ENCODE results near the gene MPV17. TPM values are rescaled to one million over a fixed set of nuclear protein-coding genes. Genes with fewer than 3 reads are reported as not detected.

Gene MPV17
- total and polyA plus RNA-seq, 9 of the 15 experiments (the other 6 are each of a cell fraction or from before 2014, with no cell fraction given): 54.7 to 140 (median 70.2) TPM

- peaks cover 28% of the 10 kb centered on the region; the same call in 2 of the 3 replicates for H3K36me3 ChIP-seq (ENCODE audit: control insufficient read depth, insufficient read depth, low read length)
- WGBS (ENCODE audit: insufficient coverage, low coverage, missing lambda C conversion rate): 2% methylated on average over 10 of the region's 10 CpGs
- peak overlapping the region; percentile 96 for H3K4me2 ChIP-seq (ENCODE audit: insufficient read depth, low read length)
- ATAC-seq (peak; percentile 36), DNase-seq (ENCODE audit: extremely low read depth in 1 of 4, low spot score in 3 of 4) (peak in 3 of 4 experiments; percentile 38 to 44 (median 40)), FAIRE-seq (no peak)
- intact Hi-C loops (cut with micrococcal nuclease): no loop called here
- peak overlapping the region; percentile 84 for H2AFZ ChIP-seq (ENCODE audit: low read depth, low read length)
- ChIA-PET POLR2A (interaction anchor here (0.6 to 4.1 kb wide), 15 partner anchors 11 to 361 kb away, joined by 3 to 22 read pairs (median 4); partner anchors contain the start of gene GTF3C2), CTCF (ENCODE audit: low intra/inter-chr PET ratio) (interaction anchor here (0.6 kb wide), 1 partner anchor 46 kb away, joined by 3 read pairs; no protein-coding TSS in a partner anchor)
- H3K9ac ChIP-seq (ENCODE audit: insufficient read depth in 1 of 2, low read depth in 2 of 2, low read length in 2 of 2): peak overlapping the region; percentile 97 to 99
- in situ Hi-C loops (cut with MboI): no loop called here
- H3K27ac ChIP-seq (ENCODE audit: extremely low read depth, low read depth, low read length): peak overlapping the region; percentile 98
- TSS peak; percentile 85 for BruUV-seq (replicated peaks)
- H3K4me3 ChIP-seq: peak overlapping the region; percentile 71
- H3K4me1 ChIP-seq (replicated peaks in 1 of 2; ENCODE audit: control insufficient read depth in 2 of 2, insufficient read depth in 2 of 2, low read length in 2 of 2): peaks cover 8 to 21% of the 10 kb centered on the region in 2 experiments; a peak in 4 of 5 replicates
- H3K79me2 ChIP-seq (ENCODE audit: control insufficient read depth, insufficient read depth, low read length): peaks cover 32% of the 10 kb centered on the region
- no peaks in the 10 kb centered on the region for H3K9me3 ChIP-seq (replicated peaks; ENCODE audit: control insufficient read depth, insufficient read depth, low read depth, low read length)
- H3K9me1 ChIP-seq (ENCODE audit: control insufficient read depth, insufficient read depth, low read length): no peaks in the 10 kb centered on the region
- H3K27me3 ChIP-seq (ENCODE audit: control insufficient read depth in 2 of 2, insufficient read depth in 2 of 2, low read length in 2 of 2): no peaks in the 10 kb centered on the region
- no peaks in the 10 kb centered on the region for H4K20me1 ChIP-seq (replicated peaks; ENCODE audit: control insufficient read depth, insufficient read depth, low read length)
- no peak for TF ChIP-seq CHCHD3 (CRISPR knock-in tag; IDR thresholded peaks at IDR 0.05)
- no peak for TF ChIP-seq ZNF232 (CRISPR knock-in tag; IDR thresholded peaks at IDR 0.05)
- no peak for TF ChIP-seq SMAD3 (CRISPR knock-in tag; conservative IDR thresholded peaks at IDR 0.05)
- TF ChIP-seq KLF10 (CRISPR knock-in tag; IDR thresholded peaks at IDR 0.05): no peak
- no peak for TF ChIP-seq ZBTB7A (IDR thresholded peaks at IDR 0.05; ENCODE audit: borderline replicate concordance, control insufficient read depth, low read depth, low read length)
- no peak for TF ChIP-seq JUN (IDR thresholded peaks at IDR 0.05; ENCODE audit: borderline replicate concordance, low read depth, low read length)
- no peak for TF ChIP-seq JUN (CRISPR knock-in tag; IDR thresholded peaks at IDR 0.05; ENCODE audit: borderline replicate concordance)
- TF ChIP-seq SRSF3 (IDR thresholded peaks at IDR 0.05; ENCODE audit: insufficient read depth, low read length): 0 out of 2 replicates have a peak, but pooled peaks have one; percentile 52
- no peak for TF ChIP-seq HNRNPLL (IDR thresholded peaks at IDR 0.05; ENCODE audit: low read depth, low read length, poor library complexity, severe bottlenecking)
- no peak for TF ChIP-seq HNRNPUL1 (IDR thresholded peaks at IDR 0.05; ENCODE audit: low read length)
- TF ChIP-seq CREB1 (IDR thresholded peaks at IDR 0.05): no peak
- no peak for TF ChIP-seq CREB1 (CRISPR knock-in tag; IDR thresholded peaks at IDR 0.05)
- no peak for TF ChIP-seq DIDO1 (tag; IDR thresholded peaks at IDR 0.05; ENCODE audit: low read depth)
- no peak for TF ChIP-seq STAT5B (CRISPR knock-in tag; IDR thresholded peaks at IDR 0.05)
- TF ChIP-seq NR2C2 (CRISPR knock-in tag; IDR thresholded peaks at IDR 0.05): no peak
- no peak for TF ChIP-seq NR2C2 (tag; IDR thresholded peaks at IDR 0.05)
- no peak for TF ChIP-seq MTA2 (IDR thresholded peaks at IDR 0.05; ENCODE audit: low read depth)
- no peak for TF ChIP-seq HMG20B (CRISPR knock-in tag; IDR thresholded peaks at IDR 0.05)
- no peak for TF ChIP-seq ZFX (CRISPR knock-in tag; IDR thresholded peaks at IDR 0.05)
- TF ChIP-seq ZNF551 (CRISPR knock-in tag; IDR thresholded peaks at IDR 0.05): no peak
- TF ChIP-seq, protein P1, sequence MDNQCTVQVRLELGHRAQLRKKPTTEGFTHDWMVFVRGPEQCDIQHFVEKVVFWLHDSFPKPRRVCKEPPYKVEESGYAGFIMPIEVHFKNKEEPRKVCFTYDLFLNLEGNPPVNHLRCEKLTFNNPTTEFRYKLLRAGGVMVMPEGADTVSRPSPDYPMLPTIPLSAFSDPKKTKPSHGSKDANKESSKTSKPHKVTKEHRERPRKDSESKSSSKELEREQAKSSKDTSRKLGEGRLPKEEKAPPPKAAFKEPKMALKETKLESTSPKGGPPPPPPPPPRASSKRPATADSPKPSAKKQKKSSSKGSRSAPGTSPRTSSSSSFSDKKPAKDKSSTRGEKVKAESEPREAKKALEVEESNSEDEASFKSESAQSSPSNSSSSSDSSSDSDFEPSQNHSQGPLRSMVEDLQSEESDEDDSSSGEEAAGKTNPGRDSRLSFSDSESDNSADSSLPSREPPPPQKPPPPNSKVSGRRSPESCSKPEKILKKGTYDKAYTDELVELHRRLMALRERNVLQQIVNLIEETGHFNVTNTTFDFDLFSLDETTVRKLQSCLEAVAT (IDR thresholded peaks at IDR 0.05): no peak
- TF ChIP-seq LCOR (CRISPR knock-in tag; IDR thresholded peaks at IDR 0.05): no peak
Observed at GRCh38 chr2:27322301-27322765, 564 bp downstream of the MPV17 start.

Data from K562 (cell line).